Measurements from ENCODE around the gene MYO7B. TPM values are rescaled to one million over a fixed set of nuclear protein-coding genes. Genes with fewer than 3 reads are reported as not detected.
A peak's percentile ranks its signal among the peaks of the same experiment; 100 is the strongest.

MYO7B gene
- total and polyA plus RNA-seq, 9 of the 15 experiments (the other 6 are each of a cell fraction or from before 2014, with no cell fraction given): 0.08 TPM; not detected in 8

- peak in 1 of 4 experiments; percentile 3 for DNase-seq (ENCODE audit: extremely low read depth in 1 of 4, low spot score in 3 of 4)
- Histone ChIP-seq H3K9me3 (replicated peaks; ENCODE audit: control insufficient read depth, insufficient read depth, low read depth, low read length) (peaks cover 7% of the 10 kb centered on the region; the same call in 1 of the 2 replicates), H3K4me1 (replicated peaks in 1 of 2; ENCODE audit: control insufficient read depth in 2 of 2, insufficient read depth in 2 of 2, low read length in 2 of 2) (peaks cover 0 to 11% of the 10 kb centered on the region in 2 experiments; a peak in 3 of 5 replicates), H3K79me2 (ENCODE audit: control insufficient read depth, insufficient read depth, low read length) (no peaks in the 10 kb centered on the region), H3K4me2 (ENCODE audit: insufficient read depth, low read length) (no peak overlapping the region; the same call in 1 of the 2 replicates), H3K27ac (ENCODE audit: extremely low read depth, low read depth, low read length) (no peak overlapping the region), H3K27me3 (ENCODE audit: control insufficient read depth in 2 of 2, insufficient read depth in 2 of 2, low read length in 2 of 2) (peaks cover 20 to 30% of the 10 kb centered on the region in 2 experiments), H3K9me1 (ENCODE audit: control insufficient read depth, insufficient read depth, low read length) (no peaks in the 10 kb centered on the region), H3K4me3 (no peak overlapping the region), H3K9ac (ENCODE audit: insufficient read depth in 1 of 2, low read depth in 2 of 2, low read length in 2 of 2) (0 out of 4 replicates have a peak overlapping the region, but pooled peaks of 1 of the 2 experiments have one; percentile 4), H4K20me1 (replicated peaks; ENCODE audit: control insufficient read depth, insufficient read depth, low read length) (no peaks in the 10 kb centered on the region), H2AFZ (ENCODE audit: low read depth, low read length) (no peak overlapping the region), H3K36me3 (ENCODE audit: control insufficient read depth, insufficient read depth, low read length) (no peaks in the 10 kb centered on the region)
- no peak for TF ChIP-seq MNT (conservative IDR thresholded peaks at IDR 0.05)
- TF ChIP-seq RB1 (IDR thresholded peaks at IDR 0.05; ENCODE audit: low read depth): no peak
- no peak for TF ChIP-seq ZNF274 (IDR thresholded peaks at IDR 0.05; ENCODE audit: borderline replicate concordance, low read depth, low read length)
- TF ChIP-seq POLR2H (tag; IDR thresholded peaks at IDR 0.05; ENCODE audit: low read depth): no peak
- TF ChIP-seq POU5F1 (IDR thresholded peaks at IDR 0.05; ENCODE audit: borderline replicate concordance, low read depth, low read length, partially characterized antibody): no peak
- TF ChIP-seq COPS2 (conservative IDR thresholded peaks at IDR 0.05): no peak
- TF ChIP-seq PURB (CRISPR knock-in tag; IDR thresholded peaks at IDR 0.05; ENCODE audit: low read depth): no peak
- TF ChIP-seq BRF2 (IDR thresholded peaks at IDR 0.05; ENCODE audit: borderline replicate concordance, insufficient read depth, insufficient read length): no peak
- TF ChIP-seq NRF1 (conservative IDR thresholded peaks at IDR 0.05 in 1 of 2, IDR thresholded peaks at IDR 0.05 in 1 of 2): no peak
- no peak for TF ChIP-seq SRF (CRISPR knock-in tag; IDR thresholded peaks at IDR 0.05)
- TF ChIP-seq, protein P1, sequence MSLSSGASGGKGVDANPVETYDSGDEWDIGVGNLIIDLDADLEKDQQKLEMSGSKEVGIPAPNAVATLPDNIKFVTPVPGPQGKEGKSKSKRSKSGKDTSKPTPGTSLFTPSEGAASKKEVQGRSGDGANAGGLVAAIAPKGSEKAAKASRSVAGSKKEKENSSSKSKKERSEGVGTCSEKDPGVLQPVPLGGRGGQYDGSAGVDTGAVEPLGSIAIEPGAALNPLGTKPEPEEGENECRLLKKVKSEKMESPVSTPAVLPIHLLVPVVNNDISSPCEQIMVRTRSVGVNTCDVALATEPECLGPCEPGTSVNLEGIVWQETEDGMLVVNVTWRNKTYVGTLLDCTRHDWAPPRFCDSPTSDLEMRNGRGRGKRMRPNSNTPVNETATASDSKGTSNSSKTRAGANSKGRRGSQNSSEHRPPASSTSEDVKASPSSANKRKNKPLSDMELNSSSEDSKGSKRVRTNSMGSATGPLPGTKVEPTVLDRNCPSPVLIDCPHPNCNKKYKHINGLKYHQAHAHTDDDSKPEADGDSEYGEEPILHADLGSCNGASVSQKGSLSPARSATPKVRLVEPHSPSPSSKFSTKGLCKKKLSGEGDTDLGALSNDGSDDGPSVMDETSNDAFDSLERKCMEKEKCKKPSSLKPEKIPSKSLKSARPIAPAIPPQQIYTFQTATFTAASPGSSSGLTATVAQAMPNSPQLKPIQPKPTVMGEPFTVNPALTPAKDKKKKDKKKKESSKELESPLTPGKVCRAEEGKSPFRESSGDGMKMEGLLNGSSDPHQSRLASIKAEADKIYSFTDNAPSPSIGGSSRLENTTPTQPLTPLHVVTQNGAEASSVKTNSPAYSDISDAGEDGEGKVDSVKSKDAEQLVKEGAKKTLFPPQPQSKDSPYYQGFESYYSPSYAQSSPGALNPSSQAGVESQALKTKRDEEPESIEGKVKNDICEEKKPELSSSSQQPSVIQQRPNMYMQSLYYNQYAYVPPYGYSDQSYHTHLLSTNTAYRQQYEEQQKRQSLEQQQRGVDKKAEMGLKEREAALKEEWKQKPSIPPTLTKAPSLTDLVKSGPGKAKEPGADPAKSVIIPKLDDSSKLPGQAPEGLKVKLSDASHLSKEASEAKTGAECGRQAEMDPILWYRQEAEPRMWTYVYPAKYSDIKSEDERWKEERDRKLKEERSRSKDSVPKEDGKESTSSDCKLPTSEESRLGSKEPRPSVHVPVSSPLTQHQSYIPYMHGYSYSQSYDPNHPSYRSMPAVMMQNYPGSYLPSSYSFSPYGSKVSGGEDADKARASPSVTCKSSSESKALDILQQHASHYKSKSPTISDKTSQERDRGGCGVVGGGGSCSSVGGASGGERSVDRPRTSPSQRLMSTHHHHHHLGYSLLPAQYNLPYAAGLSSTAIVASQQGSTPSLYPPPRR (CRISPR knock-in tag; IDR thresholded peaks at IDR 0.05; ENCODE audit: borderline replicate concordance): no peak
- TF ChIP-seq YY1 (IDR thresholded peaks at IDR 0.05; ENCODE audit: borderline replicate concordance in 1 of 3, control insufficient read depth in 1 of 3, extremely low read depth in 1 of 3, insufficient read depth in 3 of 3, insufficient read length in 1 of 3, insufficient replicate concordance in 2 of 3, low read depth in 1 of 3, low read length in 2 of 3): no peak
- ATAC-seq: peak; percentile 25; the same call in 1 of the 3 replicates
- WGBS (ENCODE audit: insufficient coverage, low coverage, missing lambda C conversion rate): 7% methylated on average over 8 of the region's 8 CpGs
- ChIA-PET CTCF (ENCODE audit: low intra/inter-chr PET ratio) (no interaction called here), POLR2A (no interaction called here)
- intact Hi-C loops (cut with micrococcal nuclease): no loop called here
- in situ Hi-C loops (cut with MboI): no loop called here
- no TSS peak for BruUV-seq (replicated peaks)
- FAIRE-seq: no peak
Observed at GRCh38 chr2:127685410-127686080, 150.1 kb downstream of the MYO7B start.

Data from K562 (cell line).